GM12878 (cell line): ENCODE results near the gene SYCE1. TPM values are rescaled to one million over a fixed set of nuclear protein-coding genes. Genes with fewer than 3 reads are reported as not detected.

Experiments
- ATAC-seq: fragments of 200-7000 bp; cut with Tn5 transposase; 3 replicates; pipeline ENCODE4 v1.9.1; 2020; ENCODE audit warnings: mild to moderate bottlenecking, moderate library complexity
- BruUV-seq: library from RNA; stranded (reverse); fragments of 400-500 nt; replicated peaks from 2 replicates; lab custom pipeline; 2021; lab: Mats Ljungman, UMichigan
- CTCF ChIA-PET: fragments of 300-600 bp; sonication (Branson Sonifier 250); formaldehyde crosslinking; extraction: SDS; loops from one replicate; lab custom pipeline; 2021; ENCODE audit warnings: inconsistent platforms; lab: Yijun Ruan, JAX
- POLR2A ChIA-PET: fragments of 350-600 bp; formaldehyde crosslinking; extraction: SDS; loops from one replicate; lab custom pipeline; 2021; ENCODE audit warnings: inconsistent platforms; lab: Charles Lee
- RAD21 ChIA-PET: fragments of 300-600 bp; sonication (Branson Sonifier 250); formaldehyde crosslinking; loops from one replicate; lab custom pipeline; 2023; ENCODE audit warnings: antibody characterized with exemption; ENCODE audit not compliant: unreplicated experiment; lab: Charles Lee
- SMC1A ChIA-PET: fragments of 300-600 bp; sonication (Branson Sonifier 250); formaldehyde crosslinking; loops from one replicate; lab custom pipeline; 2023; ENCODE audit not compliant: unreplicated experiment, uncharacterized antibody; lab: Charles Lee
- DNase-seq: peaks from one replicate; pipeline ENCODE4 v3.0.0-alpha.2; 2011; ENCODE audit warnings: low read depth, low spot score
- FAIRE-seq: peaks from 3 replicates; lab custom pipeline; 2011; peaks lifted over from hg19 to GRCh38; lab: Jason Lieb, UNC
- H2AFZ ChIP-seq: 2 replicates; pipeline ENCODE4 v1.6.0; 2011; ENCODE audit warnings: low read depth, low read length, control low read depth; ENCODE audit not compliant: control insufficient read depth
- H3K27ac ChIP-seq: 2 replicates; pipeline ENCODE4 v1.5.1; 2011; ENCODE audit warnings: control low read depth; ENCODE audit not compliant: control insufficient read depth, insufficient read depth
- H3K27me3 ChIP-seq, 2 experiments: replicated peaks in 1 of 2; 2 replicates each; pipeline versions ENCODE4 v1.6.0 to v1.6.1; 2011; ENCODE audit warnings: low read length in 1 of 2; ENCODE audit not compliant: control insufficient read depth in 2 of 2, insufficient read depth in 2 of 2
- H3K36me3 ChIP-seq, 2 experiments: 2 replicates each; pipeline ENCODE4 v1.5.1; 2011; ENCODE audit warnings: low read length in 1 of 2; ENCODE audit not compliant: control insufficient read depth in 2 of 2, insufficient read depth in 2 of 2
- H3K4me1 ChIP-seq: 2 replicates; pipeline ENCODE4 v1.6.1; 2011; ENCODE audit warnings: mild to moderate bottlenecking, low read length, moderate library complexity, mixed read lengths; ENCODE audit not compliant: control insufficient read depth, insufficient read depth
- H3K4me2 ChIP-seq: 2 replicates; pipeline ENCODE4 v1.6.0; 2011; ENCODE audit warnings: control low read depth; ENCODE audit not compliant: control insufficient read depth, insufficient read depth
- H3K4me3 ChIP-seq: fragments of 200-600 bp; sonication (generic); 2 replicates; pipeline ENCODE4 v1.5.1; 2016
- H3K79me2 ChIP-seq: 2 replicates; pipeline ENCODE4 v1.6.0; 2011; ENCODE audit warnings: low read length; ENCODE audit not compliant: control insufficient read depth, insufficient read depth
- H3K9ac ChIP-seq: 2 replicates; pipeline ENCODE4 v1.8.0; 2011; ENCODE audit warnings: low read length, control low read depth, mixed read lengths; ENCODE audit not compliant: control insufficient read depth, insufficient read depth
- H3K9me3 ChIP-seq: replicated peaks from 3 replicates; pipeline ENCODE4 v1.5.1; 2011; ENCODE audit warnings: mild to moderate bottlenecking, low read length; ENCODE audit not compliant: control insufficient read depth, insufficient read depth
- H4K20me1 ChIP-seq: 2 replicates; pipeline ENCODE4 v1.6.0; 2011; ENCODE audit not compliant: control insufficient read depth, insufficient read depth
- ASH2L ChIP-seq: fragments of 300-600, 200-600 bp; sonication (generic); IDR thresholded peaks from 2 replicates; pipeline ENCODE4 v1.6.1; 2017; ENCODE audit warnings: low read depth, mild to moderate bottlenecking, borderline replicate concordance
- BHLHE40 ChIP-seq, 2 experiments: fragments of 450-650 bp in 1 of 2; IDR thresholded peaks; 2 replicates each; pipeline ENCODE4 v1.6.1; 2011 to 2017; ENCODE audit warnings: low read depth in 2 of 2, borderline replicate concordance in 1 of 2, improper control_type of control experiment in 1 of 2, low read length in 1 of 2, mild to moderate bottlenecking in 1 of 2
- CEBPB ChIP-seq, 2 experiments: fragments of 150-350 bp in 1 of 2; IDR thresholded peaks; 2 replicates each; pipeline ENCODE4 v1.6.1; 2012 to 2014; ENCODE audit warnings: low read depth in 2 of 2, low read length in 2 of 2, borderline replicate concordance in 1 of 2, inconsistent platforms in 1 of 2
- NFIC ChIP-seq: IDR thresholded peaks from 2 replicates; pipeline ENCODE4 v1.6.1; 2012; ENCODE audit warnings: low read depth, mild to moderate bottlenecking, inconsistent platforms, low read length, moderate library complexity
- TARDBP ChIP-seq: IDR thresholded peaks from 2 replicates; pipeline ENCODE4 v1.6.1; 2016; ENCODE audit warnings: borderline replicate concordance
- ZNF24 ChIP-seq: fragments of 450-650 bp; IDR thresholded peaks from 2 replicates; pipeline ENCODE4 v1.6.1; 2017; ENCODE audit warnings: antibody characterized with exemption, mild to moderate bottlenecking
- WGBS: methylation state at CpG from one replicate; pipeline ENCODE4 v1.1.6; 2016; ENCODE audit warnings: low lambda C conversion rate; ENCODE audit not compliant: insufficient replicate concordance, insufficient coverage; ENCODE audit errors: missing lambda C conversion rate; 5-methylcytosine and 5-hydroxymethylcytosine counted together
- in situ Hi-C: fragments of 300-500 bp; cut with MboI; formaldehyde crosslinking; loops from 9 replicates; pipeline ENCODE4 v1.14.3; 2018; ENCODE audit warnings: mixed read lengths
- intact Hi-C: fragments of 100-400 bp; cut with micrococcal nuclease; formaldehyde crosslinking; loops from one replicate; pipeline ENCODE4 v1.14.2; 2022; ENCODE audit not compliant: unreplicated experiment
- polyA plus RNA-seq, 11 experiments: library from polyadenylated mRNA; depleted of rRNA in 4 of 11; unstranded in 6 of 11; stranded (reverse) in 5 of 11; fragments of >200 nt; fragmentation: Nextera tagmentation in 4 of 11; fragmentation: Illumina TruSeq in 1 of 11; extraction: Ambion mirVana in 4 of 11; extraction: Trizol in 1 of 11; gene quantifications; 1 replicate in 1 of 11; 2 replicates in 10 of 11; pipeline versions ENCODE4 v1.2.1 to v1.2.3, GENCODE V29; 2011 to 2016; ENCODE audit warnings: inconsistent platforms in 2 of 11, missing spikeins in 2 of 11, low read depth in 1 of 11
- total RNA-seq, 4 experiments: library from RNA; depleted of rRNA in 3 of 4; stranded (reverse); fragments of >200 nt in 3 of 4; fragmentation: Illumina TruSeq in 1 of 4; extraction: Trizol in 1 of 4; gene quantifications; 2 replicates each; pipeline versions ENCODE4 v1.2.1 to v1.2.3, GENCODE V29; 2013 to 2021
- TF ChIP-seq, protein P1 (sequence below): IDR thresholded peaks from 2 replicates; pipeline ENCODE4 v1.6.1; 2011; ENCODE audit warnings: low read depth, mild to moderate bottlenecking, low read length, moderate library complexity, borderline replicate concordance; ENCODE audit errors: extremely low read depth
- TF ChIP-seq, protein P2 (sequence below): fragments of 450-650 bp; IDR thresholded peaks from 2 replicates; pipeline ENCODE4 v1.6.1; 2016; ENCODE audit warnings: mild to moderate bottlenecking, moderate library complexity, borderline replicate concordance
- TF ChIP-seq, protein P3 (sequence below): IDR thresholded peaks from 2 replicates; pipeline ENCODE4 v1.6.1; 2012; ENCODE audit warnings: low read depth, low read length, improper control_type of control experiment
- TF ChIP-seq, protein P4 (sequence below): fragments of 450-650 bp; conservative IDR thresholded peaks from 2 replicates; pipeline ENCODE4 v1.6.1; 2017; ENCODE audit warnings: mild to moderate bottlenecking, moderate library complexity

Gene SYCE1
- total and polyA plus RNA-seq, 10 of the 15 experiments (the other 5 are each of a cell fraction or from before 2014, with no cell fraction given), result not detected

DNA sequence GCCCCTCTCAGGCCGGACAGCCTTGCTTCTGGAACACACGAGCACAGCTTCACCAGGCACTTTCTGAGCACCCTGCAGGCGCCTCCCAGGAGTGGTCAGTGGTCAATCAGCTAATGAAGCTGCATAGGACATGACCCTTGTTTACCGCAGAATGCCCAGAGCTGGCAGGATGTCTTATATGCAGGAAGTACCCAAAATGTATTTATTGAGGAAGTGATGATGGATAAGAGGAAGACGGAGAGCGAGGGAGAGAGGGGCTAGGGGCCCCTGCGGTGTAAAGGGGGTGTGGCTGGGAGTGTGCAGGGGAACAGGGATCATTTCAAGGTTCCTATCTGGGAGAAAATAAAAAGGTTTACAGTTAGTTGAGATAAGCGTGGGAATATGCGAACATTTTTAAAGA is 34.9 kb downstream of the SYCE1 start:
- intact Hi-C loops, result no loop called here
- Histone ChIP-seq H2AFZ (no peak overlapping the region), H3K9me3 (no peaks in the 10 kb centered on the region; the same call in 2 of the 3 replicates), H3K4me1 (no peaks in the 10 kb centered on the region), H3K79me2 (no peaks in the 10 kb centered on the region), H3K27me3 (peaks cover 4 to 6% of the 10 kb centered on the region in 2 experiments; a peak in 3 of 4 replicates), H3K4me2 (no peak overlapping the region), H3K9ac (no peak overlapping the region), H3K36me3 (no peaks in the 10 kb centered on the region), H4K20me1 (no peaks in the 10 kb centered on the region), H3K27ac (no peak overlapping the region), H3K4me3 (no peak overlapping the region)
- WGBS, result 31% methylated on average over 9 of the region's 9 CpGs
- in situ Hi-C loops, result no loop called here
- no TSS peak for BruUV-seq
- POLR2A ChIA-PET, result no interaction called here
- FAIRE-seq, result no peak
- SMC1A ChIA-PET, result no interaction called here
- ATAC-seq, result no peak
- RAD21 ChIA-PET, result no interaction called here
- DNase-seq, result no peak
- no peak for TF ChIP-seq BHLHE40 (IDR thresholded peaks at IDR 0.05; ENCODE audit: borderline replicate concordance in 1 of 2, low read depth in 2 of 2, low read length in 1 of 2)
- no peak for TF ChIP-seq TARDBP
- TF ChIP-seq, protein P1, sequence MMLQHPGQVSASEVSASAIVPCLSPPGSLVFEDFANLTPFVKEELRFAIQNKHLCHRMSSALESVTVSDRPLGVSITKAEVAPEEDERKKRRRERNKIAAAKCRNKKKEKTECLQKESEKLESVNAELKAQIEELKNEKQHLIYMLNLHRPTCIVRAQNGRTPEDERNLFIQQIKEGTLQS, result no peak
- no peak for TF ChIP-seq ZNF24
- no peak for TF ChIP-seq NFIC
- TF ChIP-seq, protein P2, sequence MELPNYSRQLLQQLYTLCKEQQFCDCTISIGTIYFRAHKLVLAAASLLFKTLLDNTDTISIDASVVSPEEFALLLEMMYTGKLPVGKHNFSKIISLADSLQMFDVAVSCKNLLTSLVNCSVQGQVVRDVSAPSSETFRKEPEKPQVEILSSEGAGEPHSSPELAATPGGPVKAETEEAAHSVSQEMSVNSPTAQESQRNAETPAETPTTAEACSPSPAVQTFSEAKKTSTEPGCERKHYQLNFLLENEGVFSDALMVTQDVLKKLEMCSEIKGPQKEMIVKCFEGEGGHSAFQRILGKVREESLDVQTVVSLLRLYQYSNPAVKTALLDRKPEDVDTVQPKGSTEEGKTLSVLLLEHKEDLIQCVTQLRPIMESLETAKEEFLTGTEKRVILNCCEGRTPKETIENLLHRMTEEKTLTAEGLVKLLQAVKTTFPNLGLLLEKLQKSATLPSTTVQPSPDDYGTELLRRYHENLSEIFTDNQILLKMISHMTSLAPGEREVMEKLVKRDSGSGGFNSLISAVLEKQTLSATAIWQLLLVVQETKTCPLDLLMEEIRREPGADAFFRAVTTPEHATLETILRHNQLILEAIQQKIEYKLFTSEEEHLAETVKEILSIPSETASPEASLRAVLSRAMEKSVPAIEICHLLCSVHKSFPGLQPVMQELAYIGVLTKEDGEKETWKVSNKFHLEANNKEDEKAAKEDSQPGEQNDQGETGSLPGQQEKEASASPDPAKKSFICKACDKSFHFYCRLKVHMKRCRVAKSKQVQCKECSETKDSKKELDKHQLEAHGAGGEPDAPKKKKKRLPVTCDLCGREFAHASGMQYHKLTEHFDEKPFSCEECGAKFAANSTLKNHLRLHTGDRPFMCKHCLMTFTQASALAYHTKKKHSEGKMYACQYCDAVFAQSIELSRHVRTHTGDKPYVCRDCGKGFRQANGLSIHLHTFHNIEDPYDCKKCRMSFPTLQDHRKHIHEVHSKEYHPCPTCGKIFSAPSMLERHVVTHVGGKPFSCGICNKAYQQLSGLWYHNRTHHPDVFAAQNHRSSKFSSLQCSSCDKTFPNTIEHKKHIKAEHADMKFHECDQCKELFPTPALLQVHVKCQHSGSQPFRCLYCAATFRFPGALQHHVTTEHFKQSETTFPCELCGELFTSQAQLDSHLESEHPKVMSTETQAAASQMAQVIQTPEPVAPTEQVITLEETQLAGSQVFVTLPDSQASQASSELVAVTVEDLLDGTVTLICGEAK, result no peak
- TF ChIP-seq ASH2L, result no peak
- TF ChIP-seq, protein P3, sequence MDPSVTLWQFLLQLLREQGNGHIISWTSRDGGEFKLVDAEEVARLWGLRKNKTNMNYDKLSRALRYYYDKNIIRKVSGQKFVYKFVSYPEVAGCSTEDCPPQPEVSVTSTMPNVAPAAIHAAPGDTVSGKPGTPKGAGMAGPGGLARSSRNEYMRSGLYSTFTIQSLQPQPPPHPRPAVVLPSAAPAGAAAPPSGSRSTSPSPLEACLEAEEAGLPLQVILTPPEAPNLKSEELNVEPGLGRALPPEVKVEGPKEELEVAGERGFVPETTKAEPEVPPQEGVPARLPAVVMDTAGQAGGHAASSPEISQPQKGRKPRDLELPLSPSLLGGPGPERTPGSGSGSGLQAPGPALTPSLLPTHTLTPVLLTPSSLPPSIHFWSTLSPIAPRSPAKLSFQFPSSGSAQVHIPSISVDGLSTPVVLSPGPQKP, result no peak
- TF ChIP-seq CEBPB (IDR thresholded peaks at IDR 0.05; ENCODE audit: borderline replicate concordance in 1 of 2, low read depth in 2 of 2, low read length in 2 of 2), result no peak
- TF ChIP-seq, protein P4, sequence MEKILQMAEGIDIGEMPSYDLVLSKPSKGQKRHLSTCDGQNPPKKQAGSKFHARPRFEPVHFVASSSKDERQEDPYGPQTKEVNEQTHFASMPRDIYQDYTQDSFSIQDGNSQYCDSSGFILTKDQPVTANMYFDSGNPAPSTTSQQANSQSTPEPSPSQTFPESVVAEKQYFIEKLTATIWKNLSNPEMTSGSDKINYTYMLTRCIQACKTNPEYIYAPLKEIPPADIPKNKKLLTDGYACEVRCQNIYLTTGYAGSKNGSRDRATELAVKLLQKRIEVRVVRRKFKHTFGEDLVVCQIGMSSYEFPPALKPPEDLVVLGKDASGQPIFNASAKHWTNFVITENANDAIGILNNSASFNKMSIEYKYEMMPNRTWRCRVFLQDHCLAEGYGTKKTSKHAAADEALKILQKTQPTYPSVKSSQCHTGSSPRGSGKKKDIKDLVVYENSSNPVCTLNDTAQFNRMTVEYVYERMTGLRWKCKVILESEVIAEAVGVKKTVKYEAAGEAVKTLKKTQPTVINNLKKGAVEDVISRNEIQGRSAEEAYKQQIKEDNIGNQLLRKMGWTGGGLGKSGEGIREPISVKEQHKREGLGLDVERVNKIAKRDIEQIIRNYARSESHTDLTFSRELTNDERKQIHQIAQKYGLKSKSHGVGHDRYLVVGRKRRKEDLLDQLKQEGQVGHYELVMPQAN, result no peak
- CTCF ChIA-PET, result no interaction called here
